Neural progenitor cell (in vitro differentiated cells): Measurements from ENCODE around the gene RELN.

Source experiments
- EZH2 ChIP-seq: fragments of 200-600 bp; sonication (generic); IDR thresholded peaks from 2 replicates; pipeline ENCODE4 v1.6.1; 2017; ENCODE audit warnings: antibody characterized with exemption, mild to moderate bottlenecking, moderate library complexity
- EZH2phosphoT487 ChIP-seq: fragments of 200-600 bp; sonication (generic); IDR thresholded peaks from 2 replicates; pipeline ENCODE4 v1.6.1; 2017; ENCODE audit warnings: antibody characterized with exemption
- TF ChIP-seq, protein P1 (sequence below): fragments of 200-600 bp; sonication (generic); IDR thresholded peaks from 2 replicates; pipeline ENCODE4 v1.5.1; 2017; ENCODE audit warnings: antibody characterized with exemption, mild to moderate bottlenecking

- TF ChIP-seq, protein P1, sequence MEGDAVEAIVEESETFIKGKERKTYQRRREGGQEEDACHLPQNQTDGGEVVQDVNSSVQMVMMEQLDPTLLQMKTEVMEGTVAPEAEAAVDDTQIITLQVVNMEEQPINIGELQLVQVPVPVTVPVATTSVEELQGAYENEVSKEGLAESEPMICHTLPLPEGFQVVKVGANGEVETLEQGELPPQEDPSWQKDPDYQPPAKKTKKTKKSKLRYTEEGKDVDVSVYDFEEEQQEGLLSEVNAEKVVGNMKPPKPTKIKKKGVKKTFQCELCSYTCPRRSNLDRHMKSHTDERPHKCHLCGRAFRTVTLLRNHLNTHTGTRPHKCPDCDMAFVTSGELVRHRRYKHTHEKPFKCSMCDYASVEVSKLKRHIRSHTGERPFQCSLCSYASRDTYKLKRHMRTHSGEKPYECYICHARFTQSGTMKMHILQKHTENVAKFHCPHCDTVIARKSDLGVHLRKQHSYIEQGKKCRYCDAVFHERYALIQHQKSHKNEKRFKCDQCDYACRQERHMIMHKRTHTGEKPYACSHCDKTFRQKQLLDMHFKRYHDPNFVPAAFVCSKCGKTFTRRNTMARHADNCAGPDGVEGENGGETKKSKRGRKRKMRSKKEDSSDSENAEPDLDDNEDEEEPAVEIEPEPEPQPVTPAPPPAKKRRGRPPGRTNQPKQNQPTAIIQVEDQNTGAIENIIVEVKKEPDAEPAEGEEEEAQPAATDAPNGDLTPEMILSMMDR, result no peak
- no peak for TF ChIP-seq EZH2
- TF ChIP-seq EZH2phosphoT487, result no peak
Measured at GRCh38 chr7:104005197-104005596, 15.7 kb upstream of the RELN start.
